Stimulated activated naive CD4-positive, alpha-beta T cell (primary cell): ENCODE data around the gene PKNOX2.

Experiments used
- DNase-seq, 6 experiments: peaks; one replicate each; lab custom pipeline; 2025; lab: John Stamatoyannopoulos, UW

The PKNOX2 gene

GRCh38 chr11:125382314-125382791, 217.8 kb downstream of the PKNOX2 start:
- no peak for DNase-seq

DNA sequence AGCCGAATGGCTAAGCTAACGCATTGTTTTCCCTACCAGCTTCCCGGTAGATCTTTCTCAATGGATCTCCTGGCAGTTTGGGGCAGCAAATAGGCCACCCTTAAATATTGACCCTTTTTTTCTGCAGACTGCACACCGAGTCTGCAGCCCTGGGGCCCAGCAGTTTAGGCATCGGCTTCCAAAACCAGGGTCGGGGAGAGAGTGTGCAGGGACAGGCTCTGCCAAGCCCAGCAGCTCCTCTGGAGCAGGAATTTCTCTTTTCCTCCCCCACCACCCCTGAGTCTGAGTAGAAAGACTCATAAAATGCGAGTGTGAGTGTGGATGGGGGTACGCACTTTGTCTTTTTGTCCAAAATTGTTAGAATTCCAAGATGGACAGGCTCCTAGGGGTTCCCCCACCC, 218.3 kb downstream of the PKNOX2 start:
- no peak for DNase-seq

GRCh38 chr11:125384825-125385224, 220.3 kb downstream of the PKNOX2 start:
- DNase-seq: no peak

GRCh38 chr11:125387901-125388300, 223.3 kb downstream of the PKNOX2 start:
- no peak for DNase-seq

GRCh38 chr11:125388611-125389010, 224.1 kb downstream of the PKNOX2 start:
- DNase-seq: no peak

GRCh38 chr11:125389339-125390166, 225.0 kb downstream of the PKNOX2 start:
- DNase-seq: no peak

DNA sequence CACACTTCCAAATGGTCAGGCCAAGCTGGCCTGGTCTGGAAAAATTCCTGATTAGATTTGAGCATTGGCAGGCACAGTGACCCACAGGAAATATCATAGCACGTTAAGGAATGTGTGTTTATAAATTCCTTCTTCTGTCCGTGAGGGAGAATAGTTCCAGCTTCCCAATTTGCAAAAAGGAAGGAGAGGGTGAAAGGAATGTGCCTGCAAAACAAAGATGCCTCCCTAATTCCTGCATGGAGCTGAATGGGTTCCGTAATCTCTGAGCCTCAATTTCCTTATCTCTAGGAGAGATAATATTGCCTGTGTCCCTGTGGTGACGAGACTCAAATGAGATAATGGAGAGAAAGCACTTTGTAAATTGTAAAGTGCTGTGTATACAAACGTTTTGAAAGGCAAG, 226.4 kb downstream of the PKNOX2 start:
- DNase-seq: no peak

- DNase-seq: no peak
Measured at GRCh38 chr11:125393331-125393730, 228.8 kb downstream of the PKNOX2 start.

DNA sequence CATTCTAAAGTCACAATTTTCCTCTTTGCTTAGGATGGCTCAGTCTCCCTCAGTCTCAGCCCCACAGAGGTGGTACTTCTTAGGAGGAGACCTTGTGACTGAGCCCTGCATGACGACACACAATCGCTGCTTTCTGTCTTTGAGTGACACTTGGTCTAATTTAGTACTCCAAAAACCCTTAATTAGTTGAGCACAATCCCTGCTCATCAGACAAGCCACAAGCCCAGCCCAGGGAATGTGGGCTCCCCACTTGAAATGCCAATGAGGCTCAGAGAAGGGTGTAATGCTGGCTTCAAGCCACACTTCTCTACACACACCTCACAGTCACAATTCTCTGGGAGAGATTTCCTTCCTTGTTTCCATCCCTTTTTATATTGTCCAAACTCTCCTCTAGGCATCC, 229.7 kb downstream of the PKNOX2 start:
- no peak for DNase-seq

DNA sequence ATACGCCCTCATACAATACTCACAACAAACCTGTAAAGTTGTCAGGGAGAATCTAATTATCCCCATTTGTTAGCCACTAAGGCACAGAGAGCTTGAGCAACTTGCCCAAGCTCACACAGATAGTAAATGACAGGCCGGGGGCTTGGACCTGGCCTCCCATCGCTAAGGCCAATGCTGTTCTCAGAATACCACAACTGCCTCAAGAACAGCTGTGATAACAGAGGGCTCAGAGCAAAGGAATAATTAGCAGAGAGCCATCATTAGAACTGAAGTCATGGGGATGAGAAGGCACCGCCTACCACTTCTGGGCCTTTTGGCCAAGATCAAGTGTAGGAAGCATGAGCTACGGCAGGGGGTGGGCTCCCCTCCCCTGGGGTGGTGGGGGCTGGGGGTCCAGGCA, 232.9 kb downstream of the PKNOX2 start:
- DNase-seq: no peak

- no peak for DNase-seq
Measured at GRCh38 chr11:125398475-125398874, 233.9 kb downstream of the PKNOX2 start.

GRCh38 chr11:125398994-125399640, 234.6 kb downstream of the PKNOX2 start:
- DNase-seq: no peak

DNA sequence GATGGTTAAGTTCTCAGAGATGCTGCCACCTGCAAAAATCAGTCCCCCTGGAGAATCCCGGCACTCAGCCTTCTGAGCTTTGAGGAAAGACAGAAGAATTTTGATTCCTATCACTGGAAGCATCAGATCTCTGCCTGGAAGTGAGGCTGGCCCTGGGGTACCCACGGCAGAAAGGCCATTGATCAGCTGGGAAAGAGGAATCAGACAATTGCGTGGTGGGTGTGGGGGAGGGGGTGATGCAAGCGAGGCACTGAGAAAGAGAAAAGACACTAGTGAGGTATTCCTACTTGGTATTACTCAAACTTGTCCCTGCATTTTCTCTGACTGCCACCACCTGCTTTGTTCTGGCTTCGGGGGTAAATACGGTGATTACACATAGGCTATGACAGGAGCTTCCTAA, 235.4 kb downstream of the PKNOX2 start:
- no peak for DNase-seq

GRCh38 chr11:125401235-125401634, 236.7 kb downstream of the PKNOX2 start:
- DNase-seq: no peak

- no peak for DNase-seq
Measured at GRCh38 chr11:125401746-125402145, 237.2 kb downstream of the PKNOX2 start.

DNA sequence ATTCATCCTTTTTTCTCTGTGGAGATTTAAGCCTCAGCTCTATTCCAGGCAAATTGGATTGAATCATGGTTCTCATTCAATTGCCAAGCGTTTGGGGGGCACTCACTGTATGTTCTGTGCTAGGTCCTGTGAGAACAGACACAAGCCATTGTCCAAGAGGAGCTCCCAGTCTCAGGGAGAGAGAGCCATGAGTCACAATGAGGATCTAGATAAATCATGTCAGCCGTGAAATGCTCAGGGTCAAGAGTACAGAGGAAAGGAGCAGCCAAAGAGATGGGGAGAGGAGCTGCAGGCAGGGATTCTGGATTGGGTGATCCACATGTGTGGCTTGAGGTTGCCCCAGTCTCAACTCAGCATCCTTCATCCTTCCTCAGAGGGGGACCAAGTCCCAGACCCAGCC, 237.9 kb downstream of the PKNOX2 start:
- DNase-seq: no peak

- DNase-seq: no peak
Measured at GRCh38 chr11:125404157-125404810, 239.7 kb downstream of the PKNOX2 start.

- DNase-seq: peak; percentile 8 to 57 (median 36)
Measured at GRCh38 chr11:125404811-125405790, 240.6 kb downstream of the PKNOX2 start.

DNA sequence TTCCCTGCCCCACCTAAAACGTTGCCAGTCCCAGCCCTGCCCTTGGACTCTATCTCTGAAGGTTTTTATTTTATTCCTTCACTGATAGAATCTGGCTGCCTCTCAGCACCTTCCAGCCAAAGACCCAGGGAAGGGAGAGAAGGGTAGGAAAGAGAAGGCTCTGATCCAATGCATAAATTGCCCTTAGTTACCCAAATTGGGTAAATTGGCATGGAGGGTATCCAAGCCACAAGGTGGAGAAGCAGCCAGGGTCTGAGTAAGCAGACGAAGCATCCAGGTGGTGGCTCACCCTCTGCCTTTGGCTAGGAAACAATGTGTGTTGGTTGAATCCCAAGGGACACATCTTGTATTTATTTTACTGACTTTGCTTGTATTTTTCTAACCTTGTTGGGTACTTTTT, 242.5 kb downstream of the PKNOX2 start:
- no peak for DNase-seq

DNA sequence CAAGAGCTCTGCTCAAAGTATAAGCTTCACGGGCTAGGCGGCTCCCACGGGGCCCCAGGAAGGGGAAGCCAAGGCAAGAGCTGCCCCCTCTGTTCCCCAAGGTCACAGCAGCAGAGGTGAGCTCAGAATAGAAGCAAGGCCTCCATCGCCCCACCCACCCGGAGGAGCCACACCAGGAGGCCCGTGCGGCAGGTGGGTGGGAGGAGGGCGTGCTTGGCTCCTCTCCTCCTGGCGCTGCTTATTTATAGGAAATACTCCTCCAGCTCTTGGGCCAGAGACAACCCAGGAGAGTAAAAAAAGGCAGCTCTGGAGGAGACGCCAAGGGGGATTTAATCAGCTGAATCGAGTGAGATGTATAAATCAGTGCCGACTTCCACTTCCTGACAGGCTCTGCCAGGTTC, 243.8 kb downstream of the PKNOX2 start:
- no peak for DNase-seq

DNA sequence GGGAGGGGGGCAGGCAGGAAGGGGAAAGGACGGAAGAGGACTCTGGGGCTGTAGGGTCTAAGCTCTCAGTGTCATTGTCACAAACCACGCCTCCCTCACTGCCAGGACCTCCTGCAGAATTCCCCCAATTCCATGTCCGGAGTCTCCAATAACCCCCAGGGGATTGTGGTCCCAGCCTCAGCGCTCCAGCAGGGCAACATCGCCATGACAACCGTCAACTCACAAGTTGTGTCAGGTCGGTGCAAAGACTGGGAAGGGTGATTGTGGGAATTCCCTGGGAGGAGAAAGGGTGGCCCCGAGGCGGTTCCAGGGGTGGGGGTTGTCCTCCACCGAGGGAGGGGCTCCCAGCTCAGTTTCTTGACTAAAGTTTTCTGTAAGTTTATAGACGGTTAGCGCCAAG, 245.5 kb downstream of the PKNOX2 start:
- DNase-seq: no peak

GRCh38 chr11:125412177-125412496, 247.6 kb downstream of the PKNOX2 start:
- no peak for DNase-seq
